Esophagus squamous epithelium (tissue), 4 donors: Measurements from ENCODE around the gene TATDN2.
"Not testable (repeated sequence)": the region's sequence is repeated elsewhere in the genome, so short reads cannot be mapped to it uniquely, and the experiment has no call there.

Experiments
- POLR2A ChIP-seq, 4 donors: fragments of 450-650 bp; IDR thresholded peaks; one replicate each; pipeline ENCODE4 v1.6.1; 2017; ENCODE audit warnings: antibody characterized with exemption in 4 of 4, mild to moderate bottlenecking in 4 of 4, moderate library complexity in 3 of 4
- TF ChIP-seq, protein P1 (sequence below), 6 experiments: fragments of 450-650 bp in 4 of 6; fragments of 200-600 bp in 2 of 6; sonication (generic) in 2 of 6; IDR thresholded peaks; one replicate each; pipeline ENCODE4 v1.5.1; 2016 to 2019; ENCODE audit warnings: antibody characterized with exemption in 6 of 6, mild to moderate bottlenecking in 4 of 6, moderate library complexity in 4 of 6

DNA sequence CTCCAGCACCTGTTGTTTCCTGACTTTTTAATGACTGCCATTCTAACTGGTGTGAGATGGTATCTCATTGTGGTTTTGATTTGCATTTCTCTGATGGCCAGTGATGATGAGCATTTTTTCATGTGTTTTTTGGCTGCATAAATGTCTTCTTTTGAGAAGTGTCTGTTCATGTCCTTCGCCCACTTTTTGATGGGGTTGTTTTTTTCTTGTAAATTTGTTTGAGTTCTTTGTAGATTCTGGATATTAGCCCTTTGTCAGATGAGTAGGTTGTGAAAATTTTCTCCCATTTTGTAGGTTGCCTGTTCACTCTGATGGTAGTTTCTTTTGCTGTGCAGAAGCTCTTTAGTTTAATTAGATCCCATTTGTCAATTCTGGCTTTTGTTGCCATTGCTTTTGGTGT lies 49.8 kb downstream of the TATDN2 start:
- TF ChIP-seq POLR2A (IDR thresholded peaks at IDR 0.05) = not testable (repeated sequence)
- TF ChIP-seq, protein P1, sequence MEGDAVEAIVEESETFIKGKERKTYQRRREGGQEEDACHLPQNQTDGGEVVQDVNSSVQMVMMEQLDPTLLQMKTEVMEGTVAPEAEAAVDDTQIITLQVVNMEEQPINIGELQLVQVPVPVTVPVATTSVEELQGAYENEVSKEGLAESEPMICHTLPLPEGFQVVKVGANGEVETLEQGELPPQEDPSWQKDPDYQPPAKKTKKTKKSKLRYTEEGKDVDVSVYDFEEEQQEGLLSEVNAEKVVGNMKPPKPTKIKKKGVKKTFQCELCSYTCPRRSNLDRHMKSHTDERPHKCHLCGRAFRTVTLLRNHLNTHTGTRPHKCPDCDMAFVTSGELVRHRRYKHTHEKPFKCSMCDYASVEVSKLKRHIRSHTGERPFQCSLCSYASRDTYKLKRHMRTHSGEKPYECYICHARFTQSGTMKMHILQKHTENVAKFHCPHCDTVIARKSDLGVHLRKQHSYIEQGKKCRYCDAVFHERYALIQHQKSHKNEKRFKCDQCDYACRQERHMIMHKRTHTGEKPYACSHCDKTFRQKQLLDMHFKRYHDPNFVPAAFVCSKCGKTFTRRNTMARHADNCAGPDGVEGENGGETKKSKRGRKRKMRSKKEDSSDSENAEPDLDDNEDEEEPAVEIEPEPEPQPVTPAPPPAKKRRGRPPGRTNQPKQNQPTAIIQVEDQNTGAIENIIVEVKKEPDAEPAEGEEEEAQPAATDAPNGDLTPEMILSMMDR (IDR thresholded peaks at IDR 0.05) = not testable (repeated sequence)
